ENCODE data around the gene ABCA7. TPM values are rescaled to one million over a fixed set of nuclear protein-coding genes. Genes with fewer than 3 reads are reported as not detected.

ABCA7 gene
- total RNA-seq, 1 donor from 2014 or later = 110 TPM

- Mint-ChIP-seq H3K27ac (ENCODE audit: unreplicated experiment) (no peak overlapping the region), H3K36me3 (ENCODE audit: unreplicated experiment) (no peaks in the 10 kb centered on the region), H3K27me3 (ENCODE audit: unreplicated experiment) (no peaks in the 10 kb centered on the region), H3K4me3 (ENCODE audit: unreplicated experiment) (no peak overlapping the region), H3K9me3 (ENCODE audit: unreplicated experiment) (peaks cover 8% of the 10 kb centered on the region), H3K4me1 (ENCODE audit: low read depth, unreplicated experiment) (no peaks in the 10 kb centered on the region)
- no peak for DNase-seq
- TF ChIP-seq CTCF (IDR thresholded peaks at IDR 0.05; ENCODE audit: partially characterized antibody, unreplicated experiment) = no peak
Observed at GRCh38 chr19:1102407-1103131, 62.7 kb downstream of the ABCA7 start.

- Mint-ChIP-seq H3K27me3 (ENCODE audit: unreplicated experiment) (no peaks in the 10 kb centered on the region), H3K9me3 (ENCODE audit: unreplicated experiment) (peaks cover 8% of the 10 kb centered on the region), H3K4me1 (ENCODE audit: low read depth, unreplicated experiment) (no peaks in the 10 kb centered on the region), H3K4me3 (ENCODE audit: unreplicated experiment) (peak overlapping the region; percentile 59), H3K36me3 (ENCODE audit: unreplicated experiment) (no peaks in the 10 kb centered on the region), H3K27ac (ENCODE audit: unreplicated experiment) (peak overlapping the region; percentile 28)
- DNase-seq = no peak
- TF ChIP-seq CTCF (IDR thresholded peaks at IDR 0.05; ENCODE audit: partially characterized antibody, unreplicated experiment) = no peak
Observed at GRCh38 chr19:1103132-1103707, 63.3 kb downstream of the ABCA7 start.

GRCh38 chr19:1103708-1104310 is 63.9 kb downstream of the ABCA7 start, which contains the start of gene GPX4:
Gene GPX4, plus strand, starts transcription at chr19:1103994. Its CDS starts 50 bp downstream, at chr19:1104044.
- no peaks in the 10 kb centered on the region for H3K4me1 Mint-ChIP-seq (ENCODE audit: low read depth, unreplicated experiment)
- no peaks in the 10 kb centered on the region for H3K27me3 Mint-ChIP-seq (ENCODE audit: unreplicated experiment)
- no peak for TF ChIP-seq CTCF (IDR thresholded peaks at IDR 0.05; ENCODE audit: partially characterized antibody, unreplicated experiment)
- H3K4me3 Mint-ChIP-seq (ENCODE audit: unreplicated experiment) = peak within 1 kb of the TSS; percentile 80
- peak within 1 kb of the TSS; percentile 33 for H3K27ac Mint-ChIP-seq (ENCODE audit: unreplicated experiment)
- H3K36me3 Mint-ChIP-seq (ENCODE audit: unreplicated experiment) = no peaks in the 10 kb centered on the region
- peak; percentile 98 for DNase-seq
- H3K9me3 Mint-ChIP-seq (ENCODE audit: unreplicated experiment) = peaks cover 8% of the 10 kb centered on the region

- Mint-ChIP-seq H3K27ac (ENCODE audit: unreplicated experiment) (peak overlapping the region; percentile 33), H3K27me3 (ENCODE audit: unreplicated experiment) (no peaks in the 10 kb centered on the region), H3K9me3 (ENCODE audit: unreplicated experiment) (peaks cover 8% of the 10 kb centered on the region), H3K4me3 (ENCODE audit: unreplicated experiment) (peak overlapping the region; percentile 80), H3K36me3 (ENCODE audit: unreplicated experiment) (no peaks in the 10 kb centered on the region), H3K4me1 (ENCODE audit: low read depth, unreplicated experiment) (no peaks in the 10 kb centered on the region)
- DNase-seq = peak; percentile 80
- no peak for TF ChIP-seq CTCF (IDR thresholded peaks at IDR 0.05; ENCODE audit: partially characterized antibody, unreplicated experiment)
Observed at GRCh38 chr19:1104311-1105007, 64.6 kb downstream of the ABCA7 start.
